HG03565 (cell line): ENCODE results near the gene WNT2B.

Experiments used
- ATAC-seq: cut with Tn5 transposase; IDR thresholded peaks from one replicate; pipeline ENCODE4 v1.9.1; 2021; ENCODE audit warnings: mild to moderate bottlenecking, moderate library complexity; ENCODE audit not compliant: unreplicated experiment

The WNT2B gene

DNA sequence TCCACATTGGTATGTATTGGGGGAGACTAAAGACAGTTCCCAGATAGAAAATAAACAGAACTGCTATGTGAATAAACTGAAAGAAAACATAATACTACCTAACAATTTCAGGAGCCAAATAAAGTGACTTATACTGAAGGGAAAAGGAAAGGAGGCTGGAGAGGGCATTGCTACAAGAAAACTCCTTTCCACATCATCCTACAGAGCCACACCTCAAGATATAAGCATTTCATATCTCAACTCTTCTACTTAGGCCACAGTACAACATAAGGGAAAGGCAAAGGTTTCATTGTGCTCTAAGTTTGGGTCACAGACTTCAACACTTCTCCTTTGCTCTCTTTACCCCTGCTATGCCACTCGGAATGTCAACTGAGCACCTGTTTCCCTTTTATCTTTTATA lies 55.3 kb downstream of the WNT2B start:
- ATAC-seq, result no peak

DNA sequence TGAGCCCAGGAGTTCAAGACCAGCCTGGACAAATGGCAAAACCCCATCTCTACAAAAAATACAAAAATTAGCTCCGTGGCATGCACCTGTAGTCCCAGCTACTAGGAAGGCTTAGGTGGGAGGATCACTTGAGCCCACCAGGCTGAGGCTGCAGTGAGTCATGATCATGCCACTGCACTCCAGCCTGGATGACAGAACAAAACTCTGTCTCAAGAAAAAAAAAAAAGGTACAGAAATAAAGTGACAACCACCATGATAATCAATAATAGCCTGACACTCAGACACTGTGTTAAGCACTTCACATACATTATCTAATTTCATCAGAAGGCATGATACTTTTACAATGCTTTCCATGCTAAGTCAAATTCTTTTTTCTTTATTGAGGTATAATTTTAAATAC lies 57.0 kb downstream of the WNT2B start:
- ATAC-seq, result no peak

GRCh38 chr1:112575154-112575804 lies 66.5 kb downstream of the WNT2B start:
- ATAC-seq, result no peak

- no peak for ATAC-seq
Measured at GRCh38 chr1:112576240-112576639, 67.5 kb downstream of the WNT2B start.
